Lower lobe of right lung (tissue), 2 donors: Measurements from ENCODE around the gene INTS11. TPM values are rescaled to one million over a fixed set of nuclear protein-coding genes. Genes with fewer than 3 reads are reported as not detected.
A peak's percentile ranks its signal among the peaks of the same experiment; 100 is the strongest.
"Not testable (repeated sequence)": the region's sequence is repeated elsewhere in the genome, so short reads cannot be mapped to it uniquely, and the experiment has no call there.

Experiments used
- ATAC-seq, 2 donors: fragments of 200-7000 bp; cut with Tn5 transposase; one replicate each; pipeline ENCODE4 v1.9.1; 2020 to 2022; ENCODE audit warnings: mild to moderate bottlenecking in 2 of 2, moderate library complexity in 2 of 2
- DNase-seq: peaks from one replicate; pipeline ENCODE4 v3.0.0-alpha.2; 2020
- H3K27ac ChIP-seq: fragments of 200-600 bp; one replicate; pipeline ENCODE4 v1.8.0; 2022
- H3K27me3 ChIP-seq: fragments of 200-600 bp; one replicate; pipeline ENCODE4 v1.8.0; 2022; ENCODE audit warnings: low read depth
- H3K36me3 ChIP-seq: fragments of 200-600 bp; one replicate; pipeline ENCODE4 v1.8.0; 2022; ENCODE audit warnings: mild to moderate bottlenecking
- H3K4me1 ChIP-seq: fragments of 200-600 bp; one replicate; pipeline ENCODE4 v1.8.0; 2022
- H3K4me3 ChIP-seq: fragments of 200-600 bp; one replicate; pipeline ENCODE4 v1.8.0; 2022; ENCODE audit warnings: mild to moderate bottlenecking
- H3K9me3 ChIP-seq: fragments of 200-600 bp; one replicate; pipeline ENCODE4 v1.8.0; 2022
- intact Hi-C: fragments of 100-400 bp; cut with DNase I; formaldehyde crosslinking; loops from one replicate; pipeline ENCODE4 v1.11.0; 2022
- total RNA-seq: library from RNA; stranded (reverse); fragmentation: NEBNext Ultra II Directional; extraction: Animal tissue kit (Norgen Biotek cat#: 25700); gene quantifications from one replicate; pipeline ENCODE4 v1.2.1, GENCODE V29; 2021
- TF ChIP-seq, protein P1 (sequence below): fragments of 200-600 bp; IDR thresholded peaks from one replicate; pipeline ENCODE4 v1.8.0; 2022; ENCODE audit warnings: antibody characterized with exemption, mild to moderate bottlenecking
- donor health status: DM: no; HTN: yes; CAD: no; lungs with severe emphysema.

Gene INTS11
- total RNA-seq, 1 donor from 2014 or later: 88.9 TPM

DNA sequence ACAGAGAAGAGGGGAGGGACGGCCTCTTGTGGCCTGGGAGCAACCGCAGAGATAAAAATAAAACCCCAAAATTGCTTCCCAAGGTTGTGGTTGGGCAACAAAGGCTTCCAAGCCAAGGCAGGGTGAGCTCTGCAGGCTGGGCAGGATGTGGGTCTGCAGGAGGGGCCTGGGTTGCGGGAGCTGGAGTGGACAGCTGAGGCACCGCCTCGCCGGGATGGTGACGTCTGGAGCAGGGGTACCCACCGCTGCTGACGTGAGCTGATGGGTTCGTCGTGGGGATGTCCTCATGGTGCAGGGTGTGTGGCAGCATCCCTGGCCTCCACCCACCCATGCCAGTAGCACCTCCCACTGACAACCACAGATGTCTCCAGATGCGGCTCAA is 46.9 kb upstream of the INTS11 start:
- DNase-seq (no peak), ATAC-seq (no peak)
- H3K4me1 ChIP-seq: peaks cover 41% of the 10 kb centered on the region
- peaks cover 13% of the 10 kb centered on the region for H3K36me3 ChIP-seq
- H3K4me3 ChIP-seq: no peak overlapping the region
- intact Hi-C loops: no loop called here
- H3K27ac ChIP-seq: peak overlapping the region; percentile 5
- TF ChIP-seq, protein P1, sequence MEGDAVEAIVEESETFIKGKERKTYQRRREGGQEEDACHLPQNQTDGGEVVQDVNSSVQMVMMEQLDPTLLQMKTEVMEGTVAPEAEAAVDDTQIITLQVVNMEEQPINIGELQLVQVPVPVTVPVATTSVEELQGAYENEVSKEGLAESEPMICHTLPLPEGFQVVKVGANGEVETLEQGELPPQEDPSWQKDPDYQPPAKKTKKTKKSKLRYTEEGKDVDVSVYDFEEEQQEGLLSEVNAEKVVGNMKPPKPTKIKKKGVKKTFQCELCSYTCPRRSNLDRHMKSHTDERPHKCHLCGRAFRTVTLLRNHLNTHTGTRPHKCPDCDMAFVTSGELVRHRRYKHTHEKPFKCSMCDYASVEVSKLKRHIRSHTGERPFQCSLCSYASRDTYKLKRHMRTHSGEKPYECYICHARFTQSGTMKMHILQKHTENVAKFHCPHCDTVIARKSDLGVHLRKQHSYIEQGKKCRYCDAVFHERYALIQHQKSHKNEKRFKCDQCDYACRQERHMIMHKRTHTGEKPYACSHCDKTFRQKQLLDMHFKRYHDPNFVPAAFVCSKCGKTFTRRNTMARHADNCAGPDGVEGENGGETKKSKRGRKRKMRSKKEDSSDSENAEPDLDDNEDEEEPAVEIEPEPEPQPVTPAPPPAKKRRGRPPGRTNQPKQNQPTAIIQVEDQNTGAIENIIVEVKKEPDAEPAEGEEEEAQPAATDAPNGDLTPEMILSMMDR: no peak
- no peaks in the 10 kb centered on the region for H3K9me3 ChIP-seq
- no peaks in the 10 kb centered on the region for H3K27me3 ChIP-seq

DNA sequence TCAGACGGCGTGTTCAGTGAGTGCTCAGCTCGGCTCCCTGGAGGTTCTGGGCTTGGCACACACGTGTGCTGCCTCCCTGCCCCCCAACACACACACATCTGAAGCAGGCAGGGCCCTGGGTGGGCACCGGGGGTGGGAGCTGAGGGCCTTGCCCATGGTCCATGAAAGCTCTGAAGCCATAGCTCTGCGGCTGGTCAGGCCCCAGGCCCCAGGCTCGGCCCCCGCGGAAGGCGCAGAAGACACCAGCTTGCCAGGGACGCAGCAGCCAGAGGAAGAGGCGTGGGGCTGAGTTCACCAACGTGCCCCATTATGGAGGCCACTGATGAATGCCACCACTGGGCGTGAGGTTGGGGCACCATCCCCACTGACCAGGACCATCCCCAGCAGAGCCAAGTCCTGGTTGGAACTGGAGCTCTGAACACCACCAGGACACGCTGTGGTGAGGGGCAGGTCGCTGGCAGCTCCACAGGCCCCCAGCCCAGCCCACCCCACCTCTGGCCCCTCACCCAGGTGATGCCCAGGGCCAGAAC is 46.4 kb upstream of the INTS11 start:
- Histone ChIP-seq H3K9me3 (no peaks in the 10 kb centered on the region), H3K36me3 (peaks cover 13% of the 10 kb centered on the region), H3K4me1 (peaks cover 36% of the 10 kb centered on the region), H3K4me3 (no peak overlapping the region), H3K27ac (no peak overlapping the region), H3K27me3 (no peaks in the 10 kb centered on the region)
- intact Hi-C loops: no loop called here
- TF ChIP-seq, protein P1: no peak
- DNase-seq: no peak
- ATAC-seq: no peak

DNA sequence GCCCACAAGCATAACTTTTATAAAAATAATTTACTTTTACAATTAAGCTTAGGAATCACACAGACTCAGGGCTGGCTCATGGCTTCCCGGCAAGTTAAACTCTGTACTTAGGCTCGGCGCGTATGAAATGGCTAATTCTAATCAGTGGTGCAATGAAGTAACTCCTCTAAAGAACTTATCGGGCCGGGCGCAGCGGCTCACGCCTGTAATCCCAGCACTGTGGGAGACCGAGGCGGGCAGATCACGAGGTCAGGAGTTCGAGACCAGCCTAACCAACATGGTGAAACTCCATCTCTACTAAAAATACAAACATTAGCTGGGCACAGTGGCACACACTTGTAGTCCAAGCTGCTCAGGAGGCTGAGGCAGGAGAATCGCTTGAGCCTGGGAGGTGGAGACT is 45.6 kb upstream of the INTS11 start:
- DNase-seq, ATAC-seq, H3K27ac ChIP-seq, H3K27me3 ChIP-seq, intact Hi-C loops, H3K4me3 ChIP-seq, H3K9me3 ChIP-seq: not testable (repeated sequence)
- peaks cover 13% of the 10 kb centered on the region for H3K36me3 ChIP-seq
- peaks cover 34% of the 10 kb centered on the region for H3K4me1 ChIP-seq

DNA sequence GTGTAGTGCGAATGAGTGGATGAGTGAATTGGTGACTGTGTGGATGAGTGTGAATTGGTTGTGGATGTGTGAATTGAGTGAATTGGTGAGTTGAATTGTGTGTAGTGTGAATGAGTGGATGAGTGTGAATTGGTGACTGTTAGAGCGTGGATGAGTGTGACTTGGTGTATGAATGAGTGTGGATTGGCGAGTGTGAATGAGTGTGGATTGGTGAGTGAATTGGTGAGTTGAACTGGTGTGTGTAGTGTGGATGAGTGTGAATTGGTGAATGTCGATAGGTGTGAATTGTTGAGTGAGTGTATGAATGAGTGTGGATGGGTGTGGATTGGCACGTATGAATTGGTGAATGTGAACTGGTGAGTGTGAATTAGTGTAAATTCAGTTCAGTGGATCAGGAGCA is 42.9 kb upstream of the INTS11 start:
- Histone ChIP-seq H3K36me3 (no peaks in the 10 kb centered on the region), H3K4me1 (peaks cover 14% of the 10 kb centered on the region), H3K27ac (no peak overlapping the region), H3K27me3 (no peaks in the 10 kb centered on the region), H3K4me3 (no peak overlapping the region), H3K9me3 (no peaks in the 10 kb centered on the region)
- TF ChIP-seq, protein P1: no peak
- no peak for DNase-seq
- no peak for ATAC-seq
- intact Hi-C loops: no loop called here

DNA sequence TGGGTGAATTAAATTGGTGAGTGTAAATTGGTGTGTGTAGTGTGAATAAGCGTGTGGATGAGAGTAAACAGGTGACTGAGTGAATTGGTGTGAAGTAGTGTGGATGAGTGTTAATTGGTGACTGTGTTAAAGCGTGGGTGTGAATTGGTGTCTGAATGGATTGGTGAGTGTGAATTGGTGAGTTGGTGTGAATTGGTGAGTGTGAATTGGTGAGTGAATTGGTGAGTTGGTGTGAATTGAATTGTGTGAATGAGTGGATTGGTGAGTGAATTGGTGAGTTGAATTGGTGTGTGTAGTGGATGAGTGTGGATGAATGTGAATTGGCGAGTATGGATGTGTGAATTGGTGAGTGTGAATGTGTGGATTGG is 42.2 kb upstream of the INTS11 start:
- DNase-seq (no peak), ATAC-seq (no peak)
- H3K27ac ChIP-seq: no peak overlapping the region
- TF ChIP-seq, protein P1: no peak
- H3K9me3 ChIP-seq: no peaks in the 10 kb centered on the region
- H3K36me3 ChIP-seq: no peaks in the 10 kb centered on the region
- H3K4me1 ChIP-seq: peaks cover 7% of the 10 kb centered on the region
- H3K27me3 ChIP-seq: no peaks in the 10 kb centered on the region
- no peak overlapping the region for H3K4me3 ChIP-seq
- intact Hi-C loops: no loop called here

DNA sequence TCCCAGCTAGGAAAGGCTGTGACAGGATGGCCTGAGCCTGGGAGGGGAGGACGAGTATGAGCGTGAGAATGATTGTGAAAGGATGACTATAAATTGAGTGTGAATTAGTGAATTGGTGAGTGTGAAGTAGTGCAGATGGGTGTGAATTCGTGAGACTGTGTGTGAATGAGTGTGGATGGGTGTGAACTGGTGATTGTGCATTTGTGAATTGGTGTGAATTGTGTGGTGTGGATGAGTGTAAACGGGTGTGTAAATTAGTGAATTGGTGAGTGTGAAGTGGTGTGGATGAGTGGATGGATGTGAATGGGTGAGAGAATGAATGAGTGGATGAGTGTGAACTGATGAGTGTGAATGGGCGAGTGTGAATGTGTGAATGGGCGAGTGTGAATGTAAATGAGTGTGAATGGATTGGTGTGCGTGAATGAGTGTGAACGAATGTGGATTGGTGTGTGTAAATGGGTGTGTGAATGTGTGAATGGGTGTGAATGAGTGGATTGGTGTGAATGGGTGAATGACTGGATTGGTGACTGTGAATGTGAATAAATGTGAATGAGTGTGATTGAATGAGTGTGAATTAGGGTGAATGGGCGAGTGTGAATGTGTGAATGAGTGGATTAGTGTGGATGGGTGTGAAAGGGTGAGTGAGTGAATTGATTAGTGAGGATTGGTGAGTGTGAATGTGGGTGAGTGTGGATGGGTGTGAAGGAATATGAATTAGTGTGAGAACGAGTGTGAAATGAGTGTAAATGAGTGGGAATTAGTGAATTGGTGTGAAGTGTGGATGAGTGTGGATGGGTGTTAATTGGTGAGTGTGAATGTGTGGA is 41.6 kb upstream of the INTS11 start:
- no peaks in the 10 kb centered on the region for H3K36me3 ChIP-seq
- H3K4me1 ChIP-seq: peaks cover 3% of the 10 kb centered on the region
- no peak overlapping the region for H3K27ac ChIP-seq
- H3K9me3 ChIP-seq: no peaks in the 10 kb centered on the region
- TF ChIP-seq, protein P1: no peak
- no peak overlapping the region for H3K4me3 ChIP-seq
- intact Hi-C loops: no loop called here
- no peak for ATAC-seq
- no peaks in the 10 kb centered on the region for H3K27me3 ChIP-seq
- DNase-seq: no peak
